Measurements from ENCODE around the gene SOD1. TPM values are rescaled to one million over a fixed set of nuclear protein-coding genes. Genes with fewer than 3 reads are reported as not detected.
A peak's percentile ranks its signal among the peaks of the same experiment; 100 is the strongest.

SOD1 gene
- total RNA-seq, 6 experiments from 2014 or later, result 236 to 290 (median 281) TPM

- Mint-ChIP-seq H3K9me3 (no peaks in the 10 kb centered on the region), H3K4me3 (no peak overlapping the region), H3K27ac (no peak overlapping the region), H3K27me3 (ENCODE audit: insufficient read depth) (no peaks in the 10 kb centered on the region; the same call in 1 of the 2 replicates), H3K4me1 (ENCODE audit: low read depth) (no peaks in the 10 kb centered on the region), H3K36me3 (ENCODE audit: low read depth) (peaks cover 7% of the 10 kb centered on the region)
- TF ChIP-seq CTCF (IDR thresholded peaks at IDR 0.05), result no peak
- DNase-seq, result no peak
Measured at GRCh38 chr21:31675960-31676359, 16.5 kb downstream of the SOD1 start.

- H3K27ac Mint-ChIP-seq, result no peak overlapping the region
Measured at GRCh38 chr21:31677047-31677446, 17.6 kb downstream of the SOD1 start.

GRCh38 chr21:31678478-31678877 lies 19.0 kb downstream of the SOD1 start:
- Mint-ChIP-seq H3K27me3 (ENCODE audit: insufficient read depth) (no peaks in the 10 kb centered on the region), H3K4me3 (no peak overlapping the region), H3K4me1 (ENCODE audit: low read depth) (peaks cover 17% of the 10 kb centered on the region), H3K9me3 (no peaks in the 10 kb centered on the region), H3K27ac (no peak overlapping the region), H3K36me3 (ENCODE audit: low read depth) (peaks cover 10% of the 10 kb centered on the region; the same call in 1 of the 2 replicates)
- TF ChIP-seq CTCF (IDR thresholded peaks at IDR 0.05), result no peak
- no peak for DNase-seq

More at GRCh38 chr21:31677047-31677446, 17.6 kb downstream of the SOD1 start:
- H3K4me3 Mint-ChIP-seq, result no peak overlapping the region
- H3K9me3 Mint-ChIP-seq, result no peaks in the 10 kb centered on the region
- H3K36me3 Mint-ChIP-seq (ENCODE audit: low read depth), result no peaks in the 10 kb centered on the region
- TF ChIP-seq CTCF (IDR thresholded peaks at IDR 0.05), result no peak
- DNase-seq, result no peak
- no peaks in the 10 kb centered on the region for H3K27me3 Mint-ChIP-seq (ENCODE audit: insufficient read depth)
- H3K4me1 Mint-ChIP-seq (ENCODE audit: low read depth), result 0 out of 2 replicates have a peak, but pooled peaks cover 3% of the 10 kb centered on the region

- DNase-seq, result peak; percentile 11
- peak overlapping the region; percentile 35; the same call in 1 of the 2 replicates for H3K27ac Mint-ChIP-seq
- no peaks in the 10 kb centered on the region for H3K27me3 Mint-ChIP-seq (ENCODE audit: insufficient read depth)
- H3K9me3 Mint-ChIP-seq, result no peaks in the 10 kb centered on the region
- H3K4me3 Mint-ChIP-seq, result no peak overlapping the region
- peaks cover 18% of the 10 kb centered on the region for H3K4me1 Mint-ChIP-seq (ENCODE audit: low read depth)
- TF ChIP-seq CTCF (IDR thresholded peaks at IDR 0.05), result no peak
- peaks cover 31% of the 10 kb centered on the region for H3K36me3 Mint-ChIP-seq (ENCODE audit: low read depth)
Measured at GRCh38 chr21:31682620-31683019, 23.1 kb downstream of the SOD1 start.

GRCh38 chr21:31683029-31683428 lies 23.5 kb downstream of the SOD1 start:
- Mint-ChIP-seq H3K4me3 (no peak overlapping the region), H3K27me3 (ENCODE audit: insufficient read depth) (no peaks in the 10 kb centered on the region), H3K36me3 (ENCODE audit: low read depth) (peaks cover 31% of the 10 kb centered on the region), H3K9me3 (no peaks in the 10 kb centered on the region), H3K27ac (peak overlapping the region; percentile 35; the same call in 1 of the 2 replicates), H3K4me1 (ENCODE audit: low read depth) (peaks cover 18% of the 10 kb centered on the region)
- DNase-seq, result no peak
- peak; percentile 45; the same call in 1 of the 2 replicates for TF ChIP-seq CTCF (IDR thresholded peaks at IDR 0.05)

GRCh38 chr21:31684918-31685317 lies 25.4 kb downstream of the SOD1 start:
- Mint-ChIP-seq H3K36me3 (ENCODE audit: low read depth) (peaks cover 37% of the 10 kb centered on the region), H3K4me1 (ENCODE audit: low read depth) (peaks cover 18% of the 10 kb centered on the region), H3K4me3 (no peak overlapping the region), H3K27ac (no peak overlapping the region; the same call in 1 of the 2 replicates), H3K27me3 (ENCODE audit: insufficient read depth) (no peaks in the 10 kb centered on the region), H3K9me3 (no peaks in the 10 kb centered on the region)
- no peak for TF ChIP-seq CTCF (IDR thresholded peaks at IDR 0.05)
- DNase-seq, result no peak
